Cerebellar nuclear complex (tissue), 1 donor: ENCODE data around the gene RPL9.
"Not testable (repeated sequence)": the region's sequence is repeated elsewhere in the genome, so short reads cannot be mapped to it uniquely, and the experiment has no call there.

Experiments
- DNase-seq, 2 experiments: peaks; one replicate each; lab custom pipeline; 2025; lab: John Stamatoyannopoulos, UW

RPL9 gene

GRCh38 chr4:39466747-39467146 lies 8.0 kb upstream of the RPL9 start:
- DNase-seq = no peak

GRCh38 chr4:39464886-39465501 lies 6.3 kb upstream of the RPL9 start:
- no peak for DNase-seq

GRCh38 chr4:39458161-39458504 lies 589 bp downstream of the RPL9 start:
- DNase-seq = not testable (repeated sequence)

GRCh38 chr4:39456946-39457763 lies 1.6 kb downstream of the RPL9 start:
- no peak for DNase-seq

GRCh38 chr4:39455486-39455885 lies 3.2 kb downstream of the RPL9 start:
- DNase-seq = no peak

GRCh38 chr4:39453738-39454137 lies 5.0 kb downstream of the RPL9 start:
- DNase-seq = no peak

GRCh38 chr4:39452860-39453587 lies 5.7 kb downstream of the RPL9 start:
- DNase-seq = no peak

- DNase-seq = no peak
Observed at GRCh38 chr4:39452153-39452859, 6.4 kb downstream of the RPL9 start.

- DNase-seq = no peak
Observed at GRCh38 chr4:39451423-39452023, 7.2 kb downstream of the RPL9 start.

GRCh38 chr4:39450618-39451017 lies 8.1 kb downstream of the RPL9 start:
- DNase-seq = no peak

- DNase-seq = no peak
Observed at GRCh38 chr4:39446842-39447573, 11.7 kb downstream of the RPL9 start.

GRCh38 chr4:39446483-39446841 lies 12.3 kb downstream of the RPL9 start:
- DNase-seq = no peak

GRCh38 chr4:39442998-39443397 lies 15.7 kb downstream of the RPL9 start:
- DNase-seq = no peak

GRCh38 chr4:39441593-39441992 lies 17.1 kb downstream of the RPL9 start:
- DNase-seq = no peak

- no peak for DNase-seq
Observed at GRCh38 chr4:39435659-39436563, 22.8 kb downstream of the RPL9 start.

GRCh38 chr4:39433878-39434492 lies 24.7 kb downstream of the RPL9 start:
- DNase-seq = no peak

GRCh38 chr4:39429476-39430334 lies 29.0 kb downstream of the RPL9 start:
- no peak for DNase-seq

GRCh38 chr4:39427520-39428114 lies 31.1 kb downstream of the RPL9 start:
- no peak for DNase-seq
